Erythroblast (primary cell): ENCODE results near the gene DYTN.

Experiments
- GATA1 ChIP-seq: IDR thresholded peaks from 2 replicates; pipeline ENCODE4 v1.6.1; 2011; ENCODE audit warnings: low read depth, mild to moderate bottlenecking, control low read depth, low read length, moderate library complexity
- POLR2A ChIP-seq: IDR thresholded peaks from 2 replicates; pipeline ENCODE4 v1.6.1; 2011; ENCODE audit warnings: mild to moderate bottlenecking, low read length

- TF ChIP-seq POLR2A (no peak), GATA1 (no peak)
These were observed 92.1 kb downstream of the DYTN start for GRCh38 chr2:206626108-206626507.
